OCI-LY1 (cell line): ENCODE measurements around the gene OTULINL.

ENCODE experiments used
- H2AFZ ChIP-seq: fragments of 200-600 bp; sonication (generic), shearing (Covaris generic); 2 replicates; pipeline ENCODE4 v1.6.0; 2014; ENCODE audit warnings: antibody characterized with exemption, mild to moderate bottlenecking, low read length
- H3F3A ChIP-seq: fragments of 200-600 bp; sonication (generic), shearing (Covaris generic); 2 replicates; pipeline ENCODE4 v1.6.0; 2014; ENCODE audit warnings: mild to moderate bottlenecking, antibody characterized with exemption, low read length, moderate library complexity; ENCODE audit not compliant: insufficient read depth
- H3K27ac ChIP-seq: fragments of 200-600 bp; sonication (generic); 2 replicates; pipeline ENCODE4 v1.5.1; 2014; ENCODE audit warnings: low read length, mixed run types, mild to moderate bottlenecking, low read depth; ENCODE audit not compliant: poor library complexity, severe bottlenecking
- H3K27me3 ChIP-seq: fragments of 200-600 bp; sonication (generic); 2 replicates; pipeline ENCODE4 v1.6.0; 2014; ENCODE audit warnings: antibody characterized with exemption, mild to moderate bottlenecking, low read length, moderate library complexity; ENCODE audit not compliant: insufficient read depth
- H3K36me3 ChIP-seq: fragments of 200-600 bp; sonication (generic); 2 replicates; pipeline ENCODE4 v1.6.1; 2014; ENCODE audit warnings: mild to moderate bottlenecking, antibody characterized with exemption, low read length, moderate library complexity, mixed read lengths; ENCODE audit not compliant: insufficient read depth
- H3K4me1 ChIP-seq: fragments of 200-600 bp; sonication (generic); 2 replicates; pipeline ENCODE4 v1.5.1; 2014; ENCODE audit warnings: mild to moderate bottlenecking, low read length, moderate library complexity; ENCODE audit not compliant: insufficient read depth, severe bottlenecking
- H3K4me2 ChIP-seq: fragments of 200-600 bp; sonication (generic), shearing (Covaris generic); 2 replicates; pipeline ENCODE4 v1.6.1; 2014; ENCODE audit warnings: low read length
- H3K4me3 ChIP-seq: fragments of 200-600 bp; sonication (generic); 2 replicates; pipeline ENCODE4 v1.5.1; 2014; ENCODE audit warnings: low read length, low read depth, mild to moderate bottlenecking, mixed read lengths; ENCODE audit not compliant: poor library complexity, severe bottlenecking
- H3K79me2 ChIP-seq: fragments of 200-600 bp; shearing (Covaris generic); 2 replicates; pipeline ENCODE4 v1.6.1; 2016; ENCODE audit warnings: mixed run types, low read length, mixed read lengths; ENCODE audit not compliant: insufficient read depth
- H3K9ac ChIP-seq: fragments of 200-600 bp; sonication (generic), shearing (Covaris generic); 2 replicates; pipeline ENCODE4 v1.6.1; 2014; ENCODE audit warnings: mild to moderate bottlenecking, low read length, mixed read lengths
- H3K9me2 ChIP-seq: fragments of 200-600 bp; sonication (generic), shearing (Covaris generic); 2 replicates; pipeline ENCODE4 v1.6.1; 2014; ENCODE audit warnings: low read depth, mild to moderate bottlenecking, low read length, mixed read lengths
- H3K9me3 ChIP-seq: fragments of 200-600 bp; shearing (Covaris generic); 2 replicates; pipeline ENCODE4 v1.6.1; 2014; ENCODE audit warnings: low read length, mixed read lengths
- H4K20me1 ChIP-seq: fragments of 200-600 bp; sonication (generic), shearing (Covaris generic); 2 replicates; pipeline ENCODE4 v1.6.0; 2016; ENCODE audit warnings: mild to moderate bottlenecking, low read length; ENCODE audit not compliant: insufficient read depth
- CTCF ChIP-seq: fragments of 200-600 bp; sonication (generic), shearing (Covaris generic); IDR thresholded peaks from 2 replicates; pipeline ENCODE4 v1.5.1; 2017; ENCODE audit warnings: mild to moderate bottlenecking, antibody characterized with exemption, low read length, moderate library complexity, mixed read lengths
- EZH2 ChIP-seq: fragments of 200-600 bp; sonication (generic), shearing (Covaris generic); IDR thresholded peaks from 2 replicates; pipeline ENCODE4 v1.8.0; 2017; ENCODE audit warnings: borderline replicate concordance, mixed run types, mild to moderate bottlenecking, antibody characterized with exemption, low read length, moderate library complexity, mixed read lengths

The OTULINL gene

DNA sequence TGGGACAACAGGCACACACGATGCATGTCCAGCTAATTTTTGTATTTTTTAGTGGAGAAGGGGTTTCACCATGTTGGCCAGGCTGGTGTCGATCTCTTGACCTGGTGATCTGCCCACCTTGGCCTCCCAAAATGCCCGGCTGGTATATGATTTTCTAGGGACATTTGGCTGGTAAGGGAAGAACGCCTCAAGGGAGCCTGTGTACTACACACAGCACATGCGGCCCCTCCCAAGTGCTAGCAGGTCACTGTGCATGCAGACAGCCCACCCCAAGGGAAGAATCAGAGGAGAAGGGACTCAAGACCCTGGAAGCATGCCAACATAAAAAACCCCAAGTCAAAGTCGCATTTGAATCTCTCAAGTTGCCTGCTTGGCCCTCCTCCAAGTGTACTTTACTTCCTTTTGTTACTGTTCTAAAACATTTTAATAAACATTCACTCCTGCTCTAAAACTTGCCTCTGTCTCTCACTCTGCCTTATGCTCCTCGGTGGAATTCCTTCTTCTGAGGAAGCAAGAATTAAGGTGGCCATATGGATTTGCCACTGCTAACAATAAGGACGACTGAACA lies 24.3 kb upstream of the OTULINL start:
- Histone ChIP-seq H3K9ac (no peak overlapping the region), H3K4me1 (no peaks in the 10 kb centered on the region), H3K79me2 (no peaks in the 10 kb centered on the region), H3K4me2 (no peak overlapping the region), H3K27ac (no peak overlapping the region), H2AFZ (no peak overlapping the region), H4K20me1 (no peaks in the 10 kb centered on the region), H3F3A (no peaks in the 10 kb centered on the region), H3K9me3 (0 out of 2 replicates have a peak, but pooled peaks cover 2% of the 10 kb centered on the region), H3K9me2 (no peaks in the 10 kb centered on the region), H3K27me3 (no peaks in the 10 kb centered on the region), H3K4me3 (no peak overlapping the region), H3K36me3 (no peaks in the 10 kb centered on the region)
- TF ChIP-seq EZH2 (no peak), CTCF (no peak)

DNA sequence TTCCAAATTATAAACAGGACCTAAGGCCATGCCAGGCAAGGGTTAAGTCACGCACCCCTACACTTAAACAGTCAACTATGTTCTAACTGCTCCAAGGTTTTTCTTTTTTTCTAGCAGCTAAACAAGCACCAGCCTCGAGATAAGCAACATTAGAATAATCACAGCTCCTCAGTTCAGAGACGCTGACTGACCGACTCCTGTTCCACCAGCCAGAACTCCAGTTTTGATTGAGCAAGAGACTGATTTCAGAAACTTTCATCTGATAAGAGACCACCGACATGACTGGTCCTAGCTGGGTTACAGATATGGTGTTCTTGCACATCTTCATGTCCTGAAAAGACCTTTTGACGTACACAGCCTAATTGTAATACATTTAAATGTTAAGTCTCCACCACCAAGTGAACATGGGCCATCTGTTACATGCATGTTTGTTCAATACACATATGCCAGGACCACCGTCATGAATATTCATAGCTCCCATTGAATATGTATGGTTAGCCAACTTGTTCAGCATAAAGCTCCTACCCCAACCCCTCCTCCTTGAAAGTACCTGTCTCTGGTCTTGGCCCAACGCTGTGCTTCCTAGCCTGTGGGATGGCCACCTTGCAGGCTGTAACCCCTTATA lies 23.7 kb upstream of the OTULINL start:
- H3K36me3 ChIP-seq, result no peaks in the 10 kb centered on the region
- H3K9ac ChIP-seq, result no peak overlapping the region
- no peaks in the 10 kb centered on the region for H3K79me2 ChIP-seq
- H4K20me1 ChIP-seq, result no peaks in the 10 kb centered on the region
- H3K27me3 ChIP-seq, result no peaks in the 10 kb centered on the region
- no peaks in the 10 kb centered on the region for H3K9me2 ChIP-seq
- no peaks in the 10 kb centered on the region for H3F3A ChIP-seq
- TF ChIP-seq CTCF (no peak), EZH2 (no peak)
- no peak overlapping the region for H3K27ac ChIP-seq
- no peaks in the 10 kb centered on the region for H3K4me1 ChIP-seq
- H3K4me2 ChIP-seq, result no peak overlapping the region
- no peak overlapping the region for H2AFZ ChIP-seq
- no peak overlapping the region for H3K4me3 ChIP-seq
- H3K9me3 ChIP-seq, result 0 out of 2 replicates have a peak, but pooled peaks cover 2% of the 10 kb centered on the region

DNA sequence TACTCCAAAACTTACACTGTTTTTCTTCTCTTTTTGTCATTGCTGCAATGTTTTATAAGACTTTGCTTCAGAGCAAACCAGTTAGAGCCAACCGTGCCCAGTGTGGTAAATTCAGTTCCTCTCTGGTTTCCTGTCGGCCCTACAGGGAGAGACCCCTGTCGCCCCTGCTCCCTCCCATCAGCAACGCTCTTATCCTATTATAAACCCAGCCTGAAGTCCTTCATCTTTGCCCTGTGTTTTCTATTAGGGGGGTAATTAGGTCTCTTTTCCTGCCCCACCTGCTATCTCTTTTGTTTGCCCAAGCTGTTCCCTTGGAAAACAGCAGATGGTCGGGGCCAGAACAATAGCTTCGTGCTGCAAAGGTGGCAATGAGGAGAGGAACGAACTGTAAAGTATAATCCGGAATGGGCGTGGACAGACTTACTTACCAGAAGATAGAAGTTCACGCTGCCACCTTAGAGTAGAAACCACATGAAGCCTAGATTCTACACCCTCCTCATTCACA lies 21.4 kb upstream of the OTULINL start:
- no peak overlapping the region for H3K4me3 ChIP-seq
- H3K79me2 ChIP-seq, result no peaks in the 10 kb centered on the region
- no peak overlapping the region for H2AFZ ChIP-seq
- no peak for TF ChIP-seq EZH2
- TF ChIP-seq CTCF, result no peak
- no peak overlapping the region for H3K4me2 ChIP-seq
- H3K9ac ChIP-seq, result no peak overlapping the region
- H3K9me3 ChIP-seq, result no peaks in the 10 kb centered on the region
- no peak overlapping the region for H3K27ac ChIP-seq
- H3K9me2 ChIP-seq, result no peaks in the 10 kb centered on the region
- H3K36me3 ChIP-seq, result no peaks in the 10 kb centered on the region
- H4K20me1 ChIP-seq, result no peaks in the 10 kb centered on the region
- H3K4me1 ChIP-seq, result no peaks in the 10 kb centered on the region
- no peaks in the 10 kb centered on the region for H3K27me3 ChIP-seq
- no peaks in the 10 kb centered on the region for H3F3A ChIP-seq
